ENCODE data around the gene VARS1. TPM values are rescaled to one million over a fixed set of nuclear protein-coding genes. Genes with fewer than 3 reads are reported as not detected.

VARS1 gene
- total RNA-seq, 1 experiment from 2014 or later = 132 TPM

- Histone ChIP-seq H3K27me3 (replicated peaks; ENCODE audit: control insufficient read depth, insufficient read depth, low read length) (no peaks in the 10 kb centered on the region), H3K9me3 (no peaks in the 10 kb centered on the region), H3K4me1 (peaks cover 23% of the 10 kb centered on the region), H3K36me3 (ENCODE audit: control insufficient read depth, insufficient read depth, low read length) (no peaks in the 10 kb centered on the region), H3K4me3 (ENCODE audit: low read depth, low read length) (no peak overlapping the region)
- Mint-ChIP-seq H3K4me1 (ENCODE audit: low read depth, unreplicated experiment) (peaks cover 13% of the 10 kb centered on the region), H3K27me3 (ENCODE audit: insufficient read depth, unreplicated experiment) (no peaks in the 10 kb centered on the region), H3K4me3 (ENCODE audit: unreplicated experiment) (no peak overlapping the region), H3K27ac (ENCODE audit: unreplicated experiment) (no peak overlapping the region), H3K36me3 (ENCODE audit: insufficient read depth, unreplicated experiment) (peaks cover 9% of the 10 kb centered on the region), H3K9me3 (ENCODE audit: unreplicated experiment) (no peaks in the 10 kb centered on the region)
- no peak for DNase-seq
- BruUV-seq (replicated peaks) = no TSS peak
- CTCF ChIA-PET = interaction anchor here (0.6 to 1.5 kb wide), 5 partner anchors 33 to 327 kb away, joined by 3 to 8 read pairs (median 6); partner anchors contain the start of genes HSPA1A, HSPA1L, LY6G5C and MSH5
- TF ChIP-seq, protein P1, sequence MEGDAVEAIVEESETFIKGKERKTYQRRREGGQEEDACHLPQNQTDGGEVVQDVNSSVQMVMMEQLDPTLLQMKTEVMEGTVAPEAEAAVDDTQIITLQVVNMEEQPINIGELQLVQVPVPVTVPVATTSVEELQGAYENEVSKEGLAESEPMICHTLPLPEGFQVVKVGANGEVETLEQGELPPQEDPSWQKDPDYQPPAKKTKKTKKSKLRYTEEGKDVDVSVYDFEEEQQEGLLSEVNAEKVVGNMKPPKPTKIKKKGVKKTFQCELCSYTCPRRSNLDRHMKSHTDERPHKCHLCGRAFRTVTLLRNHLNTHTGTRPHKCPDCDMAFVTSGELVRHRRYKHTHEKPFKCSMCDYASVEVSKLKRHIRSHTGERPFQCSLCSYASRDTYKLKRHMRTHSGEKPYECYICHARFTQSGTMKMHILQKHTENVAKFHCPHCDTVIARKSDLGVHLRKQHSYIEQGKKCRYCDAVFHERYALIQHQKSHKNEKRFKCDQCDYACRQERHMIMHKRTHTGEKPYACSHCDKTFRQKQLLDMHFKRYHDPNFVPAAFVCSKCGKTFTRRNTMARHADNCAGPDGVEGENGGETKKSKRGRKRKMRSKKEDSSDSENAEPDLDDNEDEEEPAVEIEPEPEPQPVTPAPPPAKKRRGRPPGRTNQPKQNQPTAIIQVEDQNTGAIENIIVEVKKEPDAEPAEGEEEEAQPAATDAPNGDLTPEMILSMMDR (IDR thresholded peaks at IDR 0.05; ENCODE audit: insufficient read depth in 1 of 2, low read depth in 1 of 2, low read length in 1 of 2, severe bottlenecking in 1 of 2, unreplicated experiment in 1 of 2) = no peak
- POLR2A ChIA-PET = interaction anchor here (0.7 kb wide), 1 partner anchor 43 kb away, joined by 6 read pairs; no protein-coding TSS in a partner anchor
- intact Hi-C loops (cut with micrococcal nuclease; ENCODE audit: unreplicated experiment) = loop anchor here (1.0 kb wide), 1 partner anchor 58 kb away; no protein-coding TSS in a partner anchor
Measured at GRCh38 chr6:31771992-31772358, 23.6 kb downstream of the VARS1 start.

- intact Hi-C loops (cut with micrococcal nuclease; ENCODE audit: unreplicated experiment) = no loop called here
- H3K9me3 Mint-ChIP-seq (ENCODE audit: unreplicated experiment) = no peaks in the 10 kb centered on the region
- no peak overlapping the region for H3K27ac Mint-ChIP-seq (ENCODE audit: unreplicated experiment)
- TF ChIP-seq, protein P1 (IDR thresholded peaks at IDR 0.05; ENCODE audit: insufficient read depth in 1 of 2, low read depth in 1 of 2, low read length in 1 of 2, severe bottlenecking in 1 of 2, unreplicated experiment in 1 of 2) = no peak
- Histone ChIP-seq H3K36me3 (ENCODE audit: control insufficient read depth, insufficient read depth, low read length) (no peaks in the 10 kb centered on the region), H3K27me3 (replicated peaks; ENCODE audit: control insufficient read depth, insufficient read depth, low read length) (no peaks in the 10 kb centered on the region), H3K4me1 (peaks cover 15% of the 10 kb centered on the region), H3K4me3 (ENCODE audit: low read depth, low read length) (no peak overlapping the region), H3K9me3 (no peaks in the 10 kb centered on the region)
- no peaks in the 10 kb centered on the region for H3K36me3 Mint-ChIP-seq (ENCODE audit: insufficient read depth, unreplicated experiment)
- DNase-seq = no peak
- no peak overlapping the region for H3K4me3 Mint-ChIP-seq (ENCODE audit: unreplicated experiment)
- CTCF ChIA-PET = interaction anchor here (1.4 to 2.5 kb wide), 4 partner anchors 32 to 57 kb away, joined by 3 to 32 read pairs (median 17); partner anchors contain the start of genes DDAH2, HSPA1B and MSH5
- no TSS peak for BruUV-seq (replicated peaks)
- POLR2A ChIA-PET = interaction anchor here (0.6 to 0.7 kb wide), 2 partner anchors 25 to 30 kb away, joined by 3 to 4 read pairs; no protein-coding TSS in a partner anchor
- peaks cover 8% of the 10 kb centered on the region for H3K4me1 Mint-ChIP-seq (ENCODE audit: low read depth, unreplicated experiment)
- no peaks in the 10 kb centered on the region for H3K27me3 Mint-ChIP-seq (ENCODE audit: insufficient read depth, unreplicated experiment)
Measured at GRCh38 chr6:31770860-31771259, 24.7 kb downstream of the VARS1 start.

DNA sequence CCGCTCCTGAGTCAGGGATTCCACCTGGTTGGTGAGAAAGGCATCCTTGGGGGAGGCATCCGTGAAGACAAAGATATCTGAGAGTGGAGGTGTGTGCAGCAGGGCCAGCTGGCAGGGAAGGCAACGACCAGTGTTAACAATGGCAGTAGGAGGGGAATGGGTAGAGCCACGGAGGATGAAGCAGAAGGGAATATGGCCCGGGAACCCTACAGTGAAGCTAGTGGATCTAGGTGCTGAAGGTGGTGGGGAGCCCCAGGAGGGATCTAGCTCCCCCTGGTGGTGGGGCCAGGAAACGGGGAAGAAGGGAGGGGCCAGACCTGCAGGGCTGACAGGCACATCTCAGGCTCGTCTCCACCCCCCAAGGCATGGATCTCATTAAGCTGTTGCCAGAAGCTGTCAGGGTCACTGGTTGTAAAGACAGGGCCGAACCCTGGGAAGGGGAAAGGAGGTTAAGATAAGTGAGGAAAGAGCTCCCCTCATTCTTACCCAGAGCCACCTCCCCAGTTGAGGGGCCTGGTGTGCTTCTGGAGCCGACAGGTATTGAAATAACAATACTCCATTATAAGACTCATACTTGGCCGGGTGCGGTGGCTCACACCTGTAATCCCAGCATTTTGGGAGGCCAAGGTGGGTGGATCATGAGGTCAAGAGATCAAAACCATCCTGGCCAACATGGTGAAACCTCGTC, 25.7 kb downstream of the VARS1 start:
- TF ChIP-seq, protein P1 (IDR thresholded peaks at IDR 0.05; ENCODE audit: insufficient read depth in 1 of 2, low read depth in 1 of 2, low read length in 1 of 2, severe bottlenecking in 1 of 2, unreplicated experiment in 1 of 2) = peak; percentile 85 to 87
- Mint-ChIP-seq H3K27me3 (ENCODE audit: insufficient read depth, unreplicated experiment) (no peaks in the 10 kb centered on the region), H3K9me3 (ENCODE audit: unreplicated experiment) (no peaks in the 10 kb centered on the region), H3K27ac (ENCODE audit: unreplicated experiment) (no peak overlapping the region), H3K4me3 (ENCODE audit: unreplicated experiment) (no peak overlapping the region), H3K36me3 (ENCODE audit: insufficient read depth, unreplicated experiment) (no peaks in the 10 kb centered on the region), H3K4me1 (ENCODE audit: low read depth, unreplicated experiment) (peaks cover 8% of the 10 kb centered on the region)
- CTCF ChIA-PET = interaction anchor here (0.5 to 2.5 kb wide), 26 partner anchors 9 to 189 kb away, joined by 3 to 32 read pairs (median 4); partner anchors contain the start of genes ABHD16A, C6orf47, DDAH2 and HSPA1B
- peak; percentile 85 to 89 for DNase-seq
- Histone ChIP-seq H3K4me3 (ENCODE audit: low read depth, low read length) (no peak overlapping the region), H3K27me3 (replicated peaks; ENCODE audit: control insufficient read depth, insufficient read depth, low read length) (no peaks in the 10 kb centered on the region), H3K9me3 (no peaks in the 10 kb centered on the region), H3K36me3 (ENCODE audit: control insufficient read depth, insufficient read depth, low read length) (no peaks in the 10 kb centered on the region), H3K4me1 (peaks cover 15% of the 10 kb centered on the region)
- no TSS peak for BruUV-seq (replicated peaks)
- intact Hi-C loops (cut with micrococcal nuclease; ENCODE audit: unreplicated experiment) = loop anchor here (1.0 kb wide), 3 partner anchors 41 to 93 kb away; partner anchors contain the start of gene DDAH2
- POLR2A ChIA-PET = interaction anchor here (0.6 to 1.8 kb wide), 4 partner anchors 20 to 40 kb away, joined by 3 to 10 read pairs (median 7); partner anchors contain the start of genes DDAH2 and MSH5

All from Caco-2 (cell line).